GM12878 (cell line): ENCODE results near the gene CYB561A3. TPM values are rescaled to one million over a fixed set of nuclear protein-coding genes. Genes with fewer than 3 reads are reported as not detected.

ENCODE experiments used
- ATAC-seq: fragments of 200-7000 bp; cut with Tn5 transposase; 3 replicates; pipeline ENCODE4 v1.9.1; 2020; ENCODE audit warnings: mild to moderate bottlenecking, moderate library complexity
- BruUV-seq: library from RNA; stranded (reverse); fragments of 400-500 nt; replicated peaks from 2 replicates; lab custom pipeline; 2021; lab: Mats Ljungman, UMichigan
- CTCF ChIA-PET: fragments of 300-600 bp; sonication (Branson Sonifier 250); formaldehyde crosslinking; extraction: SDS; loops from one replicate; lab custom pipeline; 2021; ENCODE audit warnings: inconsistent platforms; lab: Yijun Ruan, JAX
- POLR2A ChIA-PET: fragments of 350-600 bp; formaldehyde crosslinking; extraction: SDS; loops from one replicate; lab custom pipeline; 2021; ENCODE audit warnings: inconsistent platforms; lab: Charles Lee
- RAD21 ChIA-PET: fragments of 300-600 bp; sonication (Branson Sonifier 250); formaldehyde crosslinking; loops from one replicate; lab custom pipeline; 2023; ENCODE audit warnings: antibody characterized with exemption; ENCODE audit not compliant: unreplicated experiment; lab: Charles Lee
- SMC1A ChIA-PET: fragments of 300-600 bp; sonication (Branson Sonifier 250); formaldehyde crosslinking; loops from one replicate; lab custom pipeline; 2023; ENCODE audit not compliant: unreplicated experiment, uncharacterized antibody; lab: Charles Lee
- DNase-seq: peaks from one replicate; pipeline ENCODE4 v3.0.0-alpha.2; 2011; ENCODE audit warnings: low read depth, low spot score
- FAIRE-seq: peaks from 3 replicates; lab custom pipeline; 2011; peaks lifted over from hg19 to GRCh38; lab: Jason Lieb, UNC
- H2AFZ ChIP-seq: 2 replicates; pipeline ENCODE4 v1.6.0; 2011; ENCODE audit warnings: low read depth, low read length, control low read depth; ENCODE audit not compliant: control insufficient read depth
- H3K27ac ChIP-seq: 2 replicates; pipeline ENCODE4 v1.5.1; 2011; ENCODE audit warnings: control low read depth; ENCODE audit not compliant: control insufficient read depth, insufficient read depth
- H3K27me3 ChIP-seq, 2 experiments: replicated peaks in 1 of 2; 2 replicates each; pipeline versions ENCODE4 v1.6.0 to v1.6.1; 2011; ENCODE audit warnings: low read length in 1 of 2; ENCODE audit not compliant: control insufficient read depth in 2 of 2, insufficient read depth in 2 of 2
- H3K36me3 ChIP-seq, 2 experiments: 2 replicates each; pipeline ENCODE4 v1.5.1; 2011; ENCODE audit warnings: low read length in 1 of 2; ENCODE audit not compliant: control insufficient read depth in 2 of 2, insufficient read depth in 2 of 2
- H3K4me1 ChIP-seq: 2 replicates; pipeline ENCODE4 v1.6.1; 2011; ENCODE audit warnings: mild to moderate bottlenecking, low read length, moderate library complexity, mixed read lengths; ENCODE audit not compliant: control insufficient read depth, insufficient read depth
- H3K4me2 ChIP-seq: 2 replicates; pipeline ENCODE4 v1.6.0; 2011; ENCODE audit warnings: control low read depth; ENCODE audit not compliant: control insufficient read depth, insufficient read depth
- H3K4me3 ChIP-seq: fragments of 200-600 bp; sonication (generic); 2 replicates; pipeline ENCODE4 v1.5.1; 2016
- H3K79me2 ChIP-seq: 2 replicates; pipeline ENCODE4 v1.6.0; 2011; ENCODE audit warnings: low read length; ENCODE audit not compliant: control insufficient read depth, insufficient read depth
- H3K9ac ChIP-seq: 2 replicates; pipeline ENCODE4 v1.8.0; 2011; ENCODE audit warnings: low read length, control low read depth, mixed read lengths; ENCODE audit not compliant: control insufficient read depth, insufficient read depth
- H3K9me3 ChIP-seq: replicated peaks from 3 replicates; pipeline ENCODE4 v1.5.1; 2011; ENCODE audit warnings: mild to moderate bottlenecking, low read length; ENCODE audit not compliant: control insufficient read depth, insufficient read depth
- H4K20me1 ChIP-seq: 2 replicates; pipeline ENCODE4 v1.6.0; 2011; ENCODE audit not compliant: control insufficient read depth, insufficient read depth
- BACH1 ChIP-seq: fragments of 450-650 bp; IDR thresholded peaks from 2 replicates; pipeline ENCODE4 v1.6.1; 2017; ENCODE audit warnings: mild to moderate bottlenecking, borderline replicate concordance
- BHLHE40 ChIP-seq, 2 experiments: fragments of 450-650 bp in 1 of 2; IDR thresholded peaks; 2 replicates each; pipeline ENCODE4 v1.6.1; 2011 to 2017; ENCODE audit warnings: low read depth in 2 of 2, borderline replicate concordance in 1 of 2, improper control_type of control experiment in 1 of 2, low read length in 1 of 2, mild to moderate bottlenecking in 1 of 2
- CEBPB ChIP-seq, 2 experiments: fragments of 150-350 bp in 1 of 2; IDR thresholded peaks; 2 replicates each; pipeline ENCODE4 v1.6.1; 2012 to 2014; ENCODE audit warnings: low read depth in 2 of 2, low read length in 2 of 2, borderline replicate concordance in 1 of 2, inconsistent platforms in 1 of 2
- KLF5 ChIP-seq: fragments of 450-650 bp; IDR thresholded peaks from 2 replicates; pipeline ENCODE4 v1.6.1; 2014; ENCODE audit warnings: mild to moderate bottlenecking; ENCODE audit not compliant: partially characterized antibody
- PRDM15 ChIP-seq: fragments of 450-650 bp; formaldehyde crosslinking; IDR thresholded peaks from 2 replicates; pipeline ENCODE4 v1.4.0; 2020; ENCODE audit warnings: mild to moderate bottlenecking, moderate library complexity
- SMAD1 ChIP-seq: fragments of 450-650 bp; IDR thresholded peaks from 2 replicates; pipeline ENCODE4 v1.6.1; 2018; ENCODE audit warnings: mild to moderate bottlenecking, low read depth; ENCODE audit not compliant: partially characterized antibody
- SMARCA5 ChIP-seq: fragments of 450-650 bp; IDR thresholded peaks from 2 replicates; pipeline ENCODE4 v1.6.1; 2017; ENCODE audit warnings: mild to moderate bottlenecking
- TARDBP ChIP-seq: IDR thresholded peaks from 2 replicates; pipeline ENCODE4 v1.6.1; 2016; ENCODE audit warnings: borderline replicate concordance
- WRNIP1 ChIP-seq: IDR thresholded peaks from 2 replicates; pipeline ENCODE4 v1.6.1; 2011; ENCODE audit warnings: low read depth, low read length, improper control_type of control experiment, borderline replicate concordance
- WGBS: methylation state at CpG from one replicate; pipeline ENCODE4 v1.1.6; 2016; ENCODE audit warnings: low lambda C conversion rate; ENCODE audit not compliant: insufficient replicate concordance, insufficient coverage; ENCODE audit errors: missing lambda C conversion rate; 5-methylcytosine and 5-hydroxymethylcytosine counted together
- in situ Hi-C: fragments of 300-500 bp; cut with MboI; formaldehyde crosslinking; loops from 9 replicates; pipeline ENCODE4 v1.14.3; 2018; ENCODE audit warnings: mixed read lengths
- intact Hi-C: fragments of 100-400 bp; cut with micrococcal nuclease; formaldehyde crosslinking; loops from one replicate; pipeline ENCODE4 v1.14.2; 2022; ENCODE audit not compliant: unreplicated experiment
- polyA plus RNA-seq, 11 experiments: library from polyadenylated mRNA; depleted of rRNA in 4 of 11; unstranded in 6 of 11; stranded (reverse) in 5 of 11; fragments of >200 nt; fragmentation: Nextera tagmentation in 4 of 11; fragmentation: Illumina TruSeq in 1 of 11; extraction: Ambion mirVana in 4 of 11; extraction: Trizol in 1 of 11; gene quantifications; 1 replicate in 1 of 11; 2 replicates in 10 of 11; pipeline versions ENCODE4 v1.2.1 to v1.2.3, GENCODE V29; 2011 to 2016; ENCODE audit warnings: inconsistent platforms in 2 of 11, missing spikeins in 2 of 11, low read depth in 1 of 11
- total RNA-seq, 4 experiments: library from RNA; depleted of rRNA in 3 of 4; stranded (reverse); fragments of >200 nt in 3 of 4; fragmentation: Illumina TruSeq in 1 of 4; extraction: Trizol in 1 of 4; gene quantifications; 2 replicates each; pipeline versions ENCODE4 v1.2.1 to v1.2.3, GENCODE V29; 2013 to 2021

Gene CYB561A3
- total and polyA plus RNA-seq, 10 of the 15 experiments (the other 5 are each of a cell fraction or from before 2014, with no cell fraction given) = 40.1 to 169 (median 74.4) TPM

- intact Hi-C loops (no loop called here), in situ Hi-C loops (no loop called here)
- RAD21 ChIA-PET = no interaction called here
- BruUV-seq = no TSS peak
- H3K27me3 ChIP-seq = no peaks in the 10 kb centered on the region
- H3K4me1 ChIP-seq = no peaks in the 10 kb centered on the region
- no peak overlapping the region for H3K27ac ChIP-seq
- WGBS = 92% methylated on average over 4 of the region's 4 CpGs
- no peak overlapping the region for H2AFZ ChIP-seq
- H3K79me2 ChIP-seq = no peaks in the 10 kb centered on the region
- SMC1A ChIA-PET = no interaction called here
- FAIRE-seq (no peak), ATAC-seq (no peak), DNase-seq (no peak)
- POLR2A ChIA-PET = no interaction called here
- H3K9ac ChIP-seq = no peak overlapping the region
- H3K4me2 ChIP-seq = no peak overlapping the region
- peaks cover 20 to 43% of the 10 kb centered on the region in 2 experiments for H3K36me3 ChIP-seq
- no peak for TF ChIP-seq WRNIP1
- TF ChIP-seq SMARCA5 = no peak
- no peak for TF ChIP-seq CEBPB (IDR thresholded peaks at IDR 0.05; ENCODE audit: borderline replicate concordance in 1 of 2, low read depth in 2 of 2, low read length in 2 of 2)
- no peak for TF ChIP-seq TARDBP
- no peak for TF ChIP-seq BACH1
- no peak for TF ChIP-seq SMAD1
- no peak for TF ChIP-seq BHLHE40 (IDR thresholded peaks at IDR 0.05; ENCODE audit: borderline replicate concordance in 1 of 2, low read depth in 2 of 2, low read length in 1 of 2)
- TF ChIP-seq KLF5 = no peak
- TF ChIP-seq PRDM15 = no peak
- no peaks in the 10 kb centered on the region for H3K9me3 ChIP-seq
- CTCF ChIA-PET = interaction anchor here (1.0 to 2.1 kb wide), 2 partner anchors 19 to 31 kb away, joined by 3 to 5 read pairs; no protein-coding TSS in a partner anchor
- no peak overlapping the region for H3K4me3 ChIP-seq
- H4K20me1 ChIP-seq = no peaks in the 10 kb centered on the region; the same call in 1 of the 2 replicates
These were observed 43.0 kb upstream of the CYB561A3 start for GRCh38 chr11:61404641-61405040.
